GM23338 (cell line): ENCODE results near the gene WWOX. TPM values are rescaled to one million over a fixed set of nuclear protein-coding genes. Genes with fewer than 3 reads are reported as not detected.

Experiments
- ATAC-seq: fragments of 200-7000 bp; cut with Tn5 transposase; 3 replicates; pipeline ENCODE4 v1.9.1; 2020
- DNase-seq: peaks from one replicate; pipeline ENCODE4 v3.0.0-alpha.2; 2015; ENCODE audit warnings: low spot score
- H2AFZ ChIP-seq: fragments of 200-600 bp; sonication (generic); 2 replicates; pipeline ENCODE4 v1.8.0; 2016; ENCODE audit warnings: antibody characterized with exemption, mild to moderate bottlenecking, moderate library complexity
- H3F3A ChIP-seq: fragments of 200-600 bp; sonication (generic); replicated peaks from 2 replicates; pipeline ENCODE4 v1.8.0; 2017; ENCODE audit warnings: antibody characterized with exemption, mixed run types, low read depth
- H3K27ac ChIP-seq: fragments of 200-600 bp; sonication (generic); 2 replicates; pipeline ENCODE4 v1.6.1; 2016; ENCODE audit warnings: low read depth
- H3K27me3 ChIP-seq: fragments of 200-600 bp; sonication (generic); 2 replicates; pipeline ENCODE4 v1.8.0; 2016; ENCODE audit warnings: mild to moderate bottlenecking, mixed run types, moderate library complexity; ENCODE audit not compliant: insufficient read depth
- H3K36me3 ChIP-seq: fragments of 200-600 bp; sonication (generic); 2 replicates; pipeline ENCODE4 v1.8.0; 2016; ENCODE audit warnings: mild to moderate bottlenecking; ENCODE audit not compliant: insufficient read depth
- H3K4me1 ChIP-seq: fragments of 200-600 bp; sonication (generic); 2 replicates; pipeline ENCODE4 v1.8.0; 2016; ENCODE audit warnings: mild to moderate bottlenecking, moderate library complexity; ENCODE audit not compliant: insufficient read depth
- H3K4me2 ChIP-seq: fragments of 200-600 bp; sonication (generic); 2 replicates; pipeline ENCODE4 v1.7.1; 2017; ENCODE audit warnings: mixed run types
- H3K4me3 ChIP-seq: fragments of 200-600 bp; sonication (generic); 2 replicates; pipeline ENCODE4 v1.6.1; 2016; ENCODE audit warnings: mixed run types
- H3K79me2 ChIP-seq: fragments of 200-600 bp; sonication (generic); replicated peaks from 2 replicates; pipeline ENCODE4 v1.8.0; 2017; ENCODE audit warnings: mild to moderate bottlenecking; ENCODE audit not compliant: insufficient read depth
- H3K9me2 ChIP-seq: fragments of 200-600 bp; sonication (generic); 2 replicates; pipeline ENCODE4 v1.8.0; 2017; ENCODE audit not compliant: insufficient read depth
- H4K20me1 ChIP-seq: fragments of 200-600 bp; sonication (generic); replicated peaks from 2 replicates; pipeline ENCODE4 v1.8.0; 2017; ENCODE audit warnings: mild to moderate bottlenecking; ENCODE audit not compliant: insufficient read depth
- H3K27ac Mint-ChIP-seq: 2 replicates; pipeline ENCODE4 v1.8.0; 2020; ENCODE audit warnings: inconsistent platforms, mild to moderate bottlenecking, moderate library complexity, mixed read lengths
- H3K27me3 Mint-ChIP-seq: 3 replicates; pipeline ENCODE4 v1.8.0; 2022; ENCODE audit warnings: low read depth, mild to moderate bottlenecking, moderate library complexity, mixed read lengths, inconsistent platforms; ENCODE audit not compliant: insufficient read depth, poor library complexity
- H3K36me3 Mint-ChIP-seq: 3 replicates; pipeline ENCODE4 v1.8.0; 2021; ENCODE audit warnings: low read depth, mild to moderate bottlenecking, inconsistent platforms, moderate library complexity, mixed read lengths
- H3K4me1 Mint-ChIP-seq: 3 replicates; pipeline ENCODE4 v1.8.0; 2020; ENCODE audit warnings: mild to moderate bottlenecking, inconsistent platforms, mixed read lengths
- H3K4me3 Mint-ChIP-seq: 3 replicates; pipeline ENCODE4 v1.8.0; 2021; ENCODE audit warnings: moderate library complexity, mild to moderate bottlenecking, inconsistent platforms, mixed read lengths
- H3K9me3 Mint-ChIP-seq: 3 replicates; pipeline ENCODE4 v1.8.0; 2020; ENCODE audit warnings: moderate library complexity, mild to moderate bottlenecking, inconsistent platforms, mixed read lengths
- CREB1 ChIP-seq: fragments of 250-450 bp; sonication (Bioruptor Pico); IDR thresholded peaks from 2 replicates; pipeline ENCODE4 v1.5.0; 2020; ENCODE audit warnings: low read depth, mild to moderate bottlenecking, moderate library complexity
- CTCF ChIP-seq, 2 experiments: fragments of 200-600 bp in 1 of 2; sonication (generic) in 1 of 2; conservative IDR thresholded peaks; 2 replicates each; pipeline versions ENCODE4 v1.5.1 to v1.6.1; 2016 to 2017; ENCODE audit warnings: antibody characterized with exemption in 2 of 2, low read depth in 2 of 2, mild to moderate bottlenecking in 2 of 2, moderate library complexity in 1 of 2
- EZH2 ChIP-seq: fragments of 200-600 bp; sonication (generic); IDR thresholded peaks from one replicate; pipeline ENCODE4 v1.8.0; 2017; ENCODE audit warnings: antibody characterized with exemption, mild to moderate bottlenecking, low read depth; ENCODE audit not compliant: unreplicated experiment
- EZH2phosphoT487 ChIP-seq: fragments of 200-600 bp; sonication (generic); IDR thresholded peaks from one replicate; pipeline ENCODE4 v1.8.1; 2018; ENCODE audit warnings: antibody characterized with exemption; ENCODE audit not compliant: unreplicated experiment
- JUNB ChIP-seq: IDR thresholded peaks from one replicate; pipeline ENCODE4 v1.6.1; 2016; ENCODE audit warnings: antibody characterized with exemption; ENCODE audit not compliant: unreplicated experiment
- NANOG ChIP-seq: IDR thresholded peaks from 2 replicates; pipeline ENCODE4 v1.6.1; 2016; ENCODE audit warnings: antibody characterized with exemption, borderline replicate concordance
- POLR2AphosphoS5 ChIP-seq: IDR thresholded peaks from 2 replicates; pipeline ENCODE4 v1.6.1; 2016; ENCODE audit warnings: antibody characterized with exemption, low read depth
- REST ChIP-seq: IDR thresholded peaks from one replicate; pipeline ENCODE4 v1.6.1; 2018; ENCODE audit warnings: antibody characterized with exemption; ENCODE audit not compliant: unreplicated experiment
- ZNF114 ChIP-seq: fragments of 250-450 bp; sonication (Bioruptor Pico); IDR thresholded peaks from 2 replicates; pipeline ENCODE4 v1.5.0; 2020; ENCODE audit warnings: mild to moderate bottlenecking, moderate library complexity
- ZNF462 ChIP-seq: fragments of 250-450 bp; sonication (Bioruptor Pico); IDR thresholded peaks from 2 replicates; pipeline ENCODE4 v1.5.0; 2020; ENCODE audit warnings: mild to moderate bottlenecking, moderate library complexity
- polyA plus RNA-seq: library from polyadenylated mRNA; unstranded; fragments of >200 nt; fragmentation: Nextera tagmentation; extraction: Ambion mirVana; gene quantifications from 2 replicates; pipeline ENCODE4 v1.2.1, GENCODE V29; 2016
- total RNA-seq: library from RNA; depleted of rRNA; stranded (reverse); fragments of >200 nt; shearing (Covaris generic); gene quantifications from 2 replicates; pipeline ENCODE4 v1.2.3, GENCODE V29; 2014

Gene WWOX
- total and polyA plus RNA-seq, 2 experiments from 2014 or later = 10.0 to 19.3 TPM

- H3K36me3 ChIP-seq = no peaks in the 10 kb centered on the region
- no peak overlapping the region for H3K4me3 ChIP-seq
- peaks cover 6% of the 10 kb centered on the region; the same call in 1 of the 2 replicates for H3K4me1 ChIP-seq
- no peaks in the 10 kb centered on the region for H3F3A ChIP-seq
- no peak overlapping the region for H3K4me3 Mint-ChIP-seq
- no peak for DNase-seq
- H3K27me3 ChIP-seq = no peaks in the 10 kb centered on the region
- no peak overlapping the region for H3K4me2 ChIP-seq
- H3K27ac ChIP-seq = no peak overlapping the region
- H3K79me2 ChIP-seq = no peaks in the 10 kb centered on the region
- H3K27ac Mint-ChIP-seq = no peak overlapping the region
- H2AFZ ChIP-seq = no peak overlapping the region
- no peaks in the 10 kb centered on the region for H3K27me3 Mint-ChIP-seq
- TF ChIP-seq EZH2phosphoT487 = no peak
- TF ChIP-seq REST = no peak
- TF ChIP-seq CREB1 = no peak
- TF ChIP-seq ZNF114 (CRISPR knock-in tag) = no peak
- no peak for TF ChIP-seq ZNF462 (CRISPR knock-in tag)
- no peak for TF ChIP-seq EZH2
- no peak for TF ChIP-seq CTCF (conservative IDR thresholded peaks at IDR 0.05; ENCODE audit: low read depth in 2 of 2)
- TF ChIP-seq POLR2AphosphoS5 = no peak
- TF ChIP-seq JUNB = no peak
- TF ChIP-seq NANOG = no peak
- H3K4me1 Mint-ChIP-seq = no peaks in the 10 kb centered on the region
- H3K9me2 ChIP-seq = no peaks in the 10 kb centered on the region
- H3K9me3 Mint-ChIP-seq = no peaks in the 10 kb centered on the region
- no peak for ATAC-seq
- H4K20me1 ChIP-seq = no peaks in the 10 kb centered on the region; the same call in 1 of the 2 replicates
- no peaks in the 10 kb centered on the region for H3K36me3 Mint-ChIP-seq
Observed at GRCh38 chr16:78655331-78656113, 556.1 kb downstream of the WWOX start.
